OCI-LY7 (cell line): Measurements from ENCODE around the gene MMP15. TPM values are rescaled to one million over a fixed set of nuclear protein-coding genes. Genes with fewer than 3 reads are reported as not detected.

Experiments used
- BruUV-seq: library from RNA; stranded (reverse); fragments of 400-500 nt; replicated peaks from 2 replicates; lab custom pipeline; 2021; lab: Mats Ljungman, UMichigan
- CTCF ChIA-PET: fragments of 300-600 bp; sonication (Branson Sonifier 250); formaldehyde crosslinking; loops from one replicate; lab custom pipeline; 2022; ENCODE audit warnings: antibody characterized with exemption; ENCODE audit not compliant: unreplicated experiment; lab: Charles Lee
- POLR2A ChIA-PET: fragments of 300-600 bp; sonication (Branson Sonifier 250); formaldehyde crosslinking; loops from one replicate; lab custom pipeline; 2022; ENCODE audit warnings: antibody characterized with exemption; lab: Charles Lee
- DNase-seq: peaks from one replicate; pipeline ENCODE4 v3.0.0-alpha.2; 2015; ENCODE audit warnings: low spot score
- H2AFZ ChIP-seq: fragments of 200-600 bp; sonication (generic), shearing (Covaris generic); 2 replicates; pipeline ENCODE4 v1.6.1; 2014; ENCODE audit warnings: mild to moderate bottlenecking, antibody characterized with exemption, low read length, moderate library complexity
- H3K27ac ChIP-seq: fragments of 200-600 bp; sonication (generic); 2 replicates; pipeline ENCODE4 v1.5.1; 2014; ENCODE audit warnings: mixed run types, low read depth, mild to moderate bottlenecking, moderate library complexity, low read length, inconsistent platforms; ENCODE audit not compliant: poor library complexity, severe bottlenecking
- H3K36me3 ChIP-seq: fragments of 200-600 bp; sonication (generic); 2 replicates; pipeline ENCODE4 v1.6.1; 2014; ENCODE audit warnings: mild to moderate bottlenecking, antibody characterized with exemption, low read length, moderate library complexity, mixed read lengths; ENCODE audit not compliant: insufficient read depth
- H3K4me1 ChIP-seq: fragments of 200-600 bp; sonication (generic); 2 replicates; pipeline ENCODE4 v1.5.1; 2014; ENCODE audit warnings: mild to moderate bottlenecking, low read length; ENCODE audit not compliant: insufficient read depth, poor library complexity, severe bottlenecking
- H3K4me2 ChIP-seq: fragments of 200-600 bp; sonication (generic); 2 replicates; pipeline ENCODE4 v1.6.1; 2014; ENCODE audit warnings: mild to moderate bottlenecking, low read length
- H3K4me3 ChIP-seq: fragments of 200-600 bp; sonication (generic); 2 replicates; pipeline ENCODE4 v1.5.1; 2014; ENCODE audit warnings: mild to moderate bottlenecking, low read depth, low read length; ENCODE audit not compliant: poor library complexity, severe bottlenecking
- H3K79me2 ChIP-seq: fragments of 200-600 bp; sonication (generic); 2 replicates; pipeline ENCODE4 v1.6.1; 2016; ENCODE audit warnings: low read depth, mild to moderate bottlenecking, low read length, moderate library complexity, mixed read lengths; ENCODE audit not compliant: insufficient read depth
- H3K9me2 ChIP-seq: fragments of 200-600 bp; sonication (generic); 2 replicates; pipeline ENCODE4 v1.6.1; 2016; ENCODE audit warnings: mild to moderate bottlenecking, low read length, mixed read lengths; ENCODE audit not compliant: insufficient read depth
- H3K9me3 ChIP-seq: fragments of 200-600 bp; sonication (generic); 2 replicates; pipeline ENCODE4 v1.6.1; 2014; ENCODE audit warnings: mild to moderate bottlenecking, mixed run types, low read length, mixed read lengths
- H4K20me1 ChIP-seq: fragments of 200-600 bp; sonication (generic); 2 replicates; pipeline ENCODE4 v1.6.1; 2014; ENCODE audit warnings: mild to moderate bottlenecking, antibody characterized with exemption, low read length, moderate library complexity, mixed read lengths; ENCODE audit not compliant: insufficient read depth
- EZH2phosphoT487 ChIP-seq: fragments of 200-600 bp; sonication (generic); IDR thresholded peaks from 2 replicates; pipeline ENCODE4 v1.6.1; 2018; ENCODE audit warnings: low read depth, borderline replicate concordance, mild to moderate bottlenecking, mixed run types, antibody characterized with exemption, low read length, moderate library complexity, mixed read lengths
- intact Hi-C: fragments of 100-400 bp; cut with micrococcal nuclease; formaldehyde crosslinking; loops from one replicate; pipeline ENCODE4 v1.10.0; 2022; ENCODE audit not compliant: unreplicated experiment
- total RNA-seq, 2 experiments: library from RNA; depleted of rRNA in 1 of 2; stranded (reverse); fragments of >200 nt in 1 of 2; shearing (Covaris generic) in 1 of 2; gene quantifications; 2 replicates each; pipeline ENCODE4 v1.2.3, GENCODE V29; 2014 to 2022
- TF ChIP-seq, protein P1 (sequence below): fragments of 200-600 bp; sonication (generic); conservative IDR thresholded peaks from 2 replicates; pipeline ENCODE4 v1.5.1; 2014; ENCODE audit warnings: mild to moderate bottlenecking, antibody characterized with exemption, low read length, moderate library complexity, mixed read lengths

The MMP15 gene
- total RNA-seq, 2 experiments from 2014 or later, result 0.21 TPM; not detected in 1

DNA sequence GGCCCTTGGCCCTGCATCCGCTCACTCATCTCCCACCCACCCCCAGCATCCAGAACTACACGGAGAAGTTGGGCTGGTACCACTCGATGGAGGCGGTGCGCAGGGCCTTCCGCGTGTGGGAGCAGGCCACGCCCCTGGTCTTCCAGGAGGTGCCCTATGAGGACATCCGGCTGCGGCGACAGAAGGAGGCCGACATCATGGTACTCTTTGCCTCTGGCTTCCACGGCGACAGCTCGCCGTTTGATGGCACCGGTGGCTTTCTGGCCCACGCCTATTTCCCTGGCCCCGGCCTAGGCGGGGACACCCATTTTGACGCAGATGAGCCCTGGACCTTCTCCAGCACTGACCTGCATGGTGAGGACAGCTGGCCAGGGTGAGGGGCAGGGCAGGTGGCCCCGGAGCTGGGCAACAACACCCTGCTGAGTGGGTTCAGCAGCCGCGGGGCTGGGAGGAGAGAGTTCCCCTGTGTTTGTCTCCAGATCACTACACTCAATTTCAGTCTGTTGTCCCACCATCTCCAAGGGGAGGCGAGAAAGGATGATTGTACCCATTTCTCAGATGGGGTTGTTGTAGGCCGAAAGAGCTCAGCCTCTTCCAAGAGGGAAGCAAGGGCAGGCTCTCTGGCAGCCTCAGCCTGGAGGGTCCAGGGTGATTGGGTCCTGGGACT lies 14.4 kb downstream of the MMP15 start:
- Histone ChIP-seq H3K4me2 (no peak overlapping the region), H3K27ac (no peak overlapping the region), H3K36me3 (no peaks in the 10 kb centered on the region), H3K9me2 (no peaks in the 10 kb centered on the region), H3K4me1 (peaks cover 15% of the 10 kb centered on the region), H3K4me3 (no peak overlapping the region), H4K20me1 (no peaks in the 10 kb centered on the region), H3K79me2 (no peaks in the 10 kb centered on the region), H2AFZ (no peak overlapping the region), H3K9me3 (no peaks in the 10 kb centered on the region)
- POLR2A ChIA-PET, result no interaction called here
- DNase-seq, result no peak
- intact Hi-C loops, result no loop called here
- CTCF ChIA-PET, result no interaction called here
- BruUV-seq, result no TSS peak
- TF ChIP-seq EZH2phosphoT487, result no peak
- TF ChIP-seq, protein P1, sequence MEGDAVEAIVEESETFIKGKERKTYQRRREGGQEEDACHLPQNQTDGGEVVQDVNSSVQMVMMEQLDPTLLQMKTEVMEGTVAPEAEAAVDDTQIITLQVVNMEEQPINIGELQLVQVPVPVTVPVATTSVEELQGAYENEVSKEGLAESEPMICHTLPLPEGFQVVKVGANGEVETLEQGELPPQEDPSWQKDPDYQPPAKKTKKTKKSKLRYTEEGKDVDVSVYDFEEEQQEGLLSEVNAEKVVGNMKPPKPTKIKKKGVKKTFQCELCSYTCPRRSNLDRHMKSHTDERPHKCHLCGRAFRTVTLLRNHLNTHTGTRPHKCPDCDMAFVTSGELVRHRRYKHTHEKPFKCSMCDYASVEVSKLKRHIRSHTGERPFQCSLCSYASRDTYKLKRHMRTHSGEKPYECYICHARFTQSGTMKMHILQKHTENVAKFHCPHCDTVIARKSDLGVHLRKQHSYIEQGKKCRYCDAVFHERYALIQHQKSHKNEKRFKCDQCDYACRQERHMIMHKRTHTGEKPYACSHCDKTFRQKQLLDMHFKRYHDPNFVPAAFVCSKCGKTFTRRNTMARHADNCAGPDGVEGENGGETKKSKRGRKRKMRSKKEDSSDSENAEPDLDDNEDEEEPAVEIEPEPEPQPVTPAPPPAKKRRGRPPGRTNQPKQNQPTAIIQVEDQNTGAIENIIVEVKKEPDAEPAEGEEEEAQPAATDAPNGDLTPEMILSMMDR, result no peak

DNA sequence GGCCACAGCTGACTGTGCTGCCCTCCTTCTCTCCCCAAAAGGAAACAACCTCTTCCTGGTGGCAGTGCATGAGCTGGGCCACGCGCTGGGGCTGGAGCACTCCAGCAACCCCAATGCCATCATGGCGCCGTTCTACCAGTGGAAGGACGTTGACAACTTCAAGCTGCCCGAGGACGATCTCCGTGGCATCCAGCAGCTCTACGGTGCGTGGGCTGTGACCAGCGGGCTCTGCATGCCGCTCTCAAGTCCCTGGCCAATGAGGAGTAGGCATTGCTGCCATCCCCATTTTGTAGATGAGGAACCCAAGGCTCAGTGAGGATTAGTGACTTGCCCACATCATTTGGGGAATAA lies 14.9 kb downstream of the MMP15 start:
- ChIA-PET POLR2A (no interaction called here), CTCF (no interaction called here)
- no peaks in the 10 kb centered on the region for H3K36me3 ChIP-seq
- BruUV-seq, result no TSS peak
- no peak for DNase-seq
- no peaks in the 10 kb centered on the region for H3K9me2 ChIP-seq
- TF ChIP-seq, protein P1, result no peak
- TF ChIP-seq EZH2phosphoT487, result no peak
- peaks cover 10% of the 10 kb centered on the region for H3K4me1 ChIP-seq
- H3K27ac ChIP-seq, result no peak overlapping the region
- H4K20me1 ChIP-seq, result no peaks in the 10 kb centered on the region
- no peaks in the 10 kb centered on the region for H3K9me3 ChIP-seq
- no peaks in the 10 kb centered on the region for H3K79me2 ChIP-seq
- no peak overlapping the region for H2AFZ ChIP-seq
- H3K4me2 ChIP-seq, result no peak overlapping the region
- intact Hi-C loops, result no loop called here
- no peak overlapping the region for H3K4me3 ChIP-seq

DNA sequence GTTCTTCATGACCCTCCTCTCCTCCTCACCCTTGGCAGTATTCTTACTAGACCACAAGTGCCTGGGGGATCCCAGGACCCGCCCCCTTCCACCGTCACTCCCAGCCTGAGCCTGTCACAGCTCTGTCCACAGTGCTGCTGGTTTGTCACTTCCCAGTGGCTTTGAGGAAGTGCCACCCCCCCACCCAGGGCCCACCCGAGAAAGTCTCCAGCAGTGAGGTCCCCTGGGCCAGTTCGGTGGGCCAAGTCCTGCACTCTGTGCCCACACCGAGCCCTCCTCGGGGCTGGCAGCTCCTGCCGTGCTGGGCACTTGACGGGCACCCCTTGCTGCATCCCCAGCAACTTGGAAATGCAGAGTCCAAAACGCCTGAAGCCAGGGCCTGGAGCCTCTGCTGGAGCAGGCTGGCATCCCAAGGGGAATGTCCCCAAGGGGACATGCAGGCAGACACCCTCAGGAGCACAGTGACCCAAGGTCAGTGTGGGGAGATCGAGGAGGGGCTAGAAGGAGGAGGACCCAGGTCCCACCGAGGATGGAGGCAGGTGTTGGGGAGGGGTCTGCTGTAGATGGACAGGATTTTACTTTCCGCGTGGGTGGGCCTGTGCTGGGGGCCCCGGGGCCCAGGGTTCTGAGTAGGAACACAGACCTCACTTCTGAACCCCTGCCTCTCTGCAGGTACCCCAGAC lies 15.5 kb downstream of the MMP15 start:
- intact Hi-C loops, result no loop called here
- Histone ChIP-seq H2AFZ (no peak overlapping the region), H3K4me1 (peaks cover 4% of the 10 kb centered on the region), H3K4me2 (no peak overlapping the region), H3K79me2 (no peaks in the 10 kb centered on the region), H3K4me3 (no peak overlapping the region), H4K20me1 (no peaks in the 10 kb centered on the region), H3K36me3 (no peaks in the 10 kb centered on the region), H3K9me2 (no peaks in the 10 kb centered on the region), H3K9me3 (no peaks in the 10 kb centered on the region), H3K27ac (no peak overlapping the region)
- ChIA-PET POLR2A (no interaction called here), CTCF (no interaction called here)
- no peak for TF ChIP-seq EZH2phosphoT487
- TF ChIP-seq, protein P1, result no peak
- no peak for DNase-seq
- BruUV-seq, result no TSS peak
